ENCODE results near the gene AURKB.
"Not testable (repeated sequence)": the region's sequence is repeated elsewhere in the genome, so short reads cannot be mapped to it uniquely, and the experiment has no call there.

The AURKB gene

DNA sequence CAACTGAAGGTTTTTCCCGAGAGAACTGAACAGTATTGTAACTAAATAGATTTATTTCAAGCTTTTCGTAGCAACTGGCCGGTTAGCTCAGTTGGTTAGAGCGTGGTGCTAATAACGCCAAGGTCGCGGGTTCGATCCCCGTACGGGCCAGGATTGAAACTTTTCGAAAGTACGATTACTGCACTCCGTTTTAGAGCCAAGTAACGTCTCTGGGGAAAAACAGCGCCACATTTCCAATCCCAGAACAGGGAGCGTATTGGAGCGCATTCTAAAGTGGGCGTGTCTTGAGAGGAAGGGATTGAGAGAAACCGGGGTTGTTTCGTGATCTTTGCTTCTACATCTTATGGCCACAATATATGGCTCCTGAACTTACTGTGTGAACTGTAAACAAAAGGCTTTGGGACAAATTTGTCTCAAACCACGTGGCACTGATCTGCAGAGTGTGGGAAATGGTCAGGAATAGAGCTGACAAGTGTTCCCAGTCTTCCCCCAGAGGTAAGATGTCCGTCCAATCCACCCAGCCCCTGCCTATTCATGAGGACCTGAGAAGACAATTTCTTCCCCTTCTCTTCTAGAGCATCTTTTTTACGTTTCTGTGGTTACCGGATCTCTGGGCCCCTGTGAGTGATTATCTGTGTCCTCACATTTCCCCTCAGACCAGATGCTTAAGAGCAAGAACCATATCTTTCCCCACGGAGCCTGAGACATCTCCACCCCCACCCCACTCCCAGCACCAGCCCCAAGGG lies 22.7 kb downstream of the AURKB start:
- DNase-seq (ENCODE audit: low spot score) = peak; percentile 97

DNA sequence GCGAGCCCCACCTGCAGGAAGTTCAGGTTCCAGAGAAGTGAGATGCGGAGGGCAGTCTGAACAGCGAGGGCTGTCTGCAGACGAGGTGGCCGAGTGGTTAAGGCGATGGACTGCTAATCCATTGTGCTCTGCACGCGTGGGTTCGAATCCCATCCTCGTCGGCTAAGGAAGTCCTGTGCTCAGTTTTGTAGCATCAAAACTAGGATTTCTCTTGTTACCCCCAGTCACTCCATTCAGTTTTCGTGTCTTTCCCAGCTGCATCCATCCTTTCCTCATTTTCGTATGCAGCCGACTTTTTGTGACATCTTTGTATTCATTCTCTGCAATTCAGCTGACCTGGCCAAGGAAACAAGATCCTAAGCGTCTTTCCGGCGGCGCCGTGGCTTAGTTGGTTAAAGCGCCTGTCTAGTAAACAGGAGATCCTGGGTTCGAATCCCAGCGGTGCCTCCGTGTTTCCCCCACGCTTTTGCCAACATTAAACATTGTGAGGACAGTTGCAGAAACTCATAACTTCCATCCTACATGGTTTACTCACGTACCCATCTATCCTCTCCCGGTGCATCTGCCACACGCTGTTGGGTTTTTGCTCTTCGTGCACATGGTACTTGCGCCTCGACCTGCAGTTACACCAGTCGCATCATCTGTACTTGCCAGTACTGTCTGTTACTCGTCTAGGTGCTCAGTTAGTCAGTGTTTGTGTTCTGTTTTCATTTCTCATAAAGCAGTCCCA lies 23.4 kb downstream of the AURKB start:
- peak; percentile 97 for DNase-seq (ENCODE audit: low spot score)

DNA sequence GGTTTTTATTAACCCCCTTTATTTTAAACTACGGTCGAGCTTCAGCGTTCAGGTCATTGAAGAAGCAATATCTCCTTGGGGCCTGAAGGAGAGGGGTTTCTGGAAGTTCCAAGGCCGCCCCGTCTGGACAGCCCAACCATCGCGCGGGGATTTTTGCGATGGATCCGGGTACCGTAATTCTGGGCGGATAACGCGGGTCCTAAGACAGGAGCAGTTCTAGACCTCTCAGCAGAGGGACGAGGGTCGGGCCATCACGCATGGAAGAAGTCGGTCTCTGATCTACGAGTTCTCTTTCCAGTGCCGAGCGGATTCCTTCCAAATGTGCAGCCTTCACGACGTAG lies 24.0 kb downstream of the AURKB start:
- no peak for DNase-seq (ENCODE audit: low spot score)

DNA sequence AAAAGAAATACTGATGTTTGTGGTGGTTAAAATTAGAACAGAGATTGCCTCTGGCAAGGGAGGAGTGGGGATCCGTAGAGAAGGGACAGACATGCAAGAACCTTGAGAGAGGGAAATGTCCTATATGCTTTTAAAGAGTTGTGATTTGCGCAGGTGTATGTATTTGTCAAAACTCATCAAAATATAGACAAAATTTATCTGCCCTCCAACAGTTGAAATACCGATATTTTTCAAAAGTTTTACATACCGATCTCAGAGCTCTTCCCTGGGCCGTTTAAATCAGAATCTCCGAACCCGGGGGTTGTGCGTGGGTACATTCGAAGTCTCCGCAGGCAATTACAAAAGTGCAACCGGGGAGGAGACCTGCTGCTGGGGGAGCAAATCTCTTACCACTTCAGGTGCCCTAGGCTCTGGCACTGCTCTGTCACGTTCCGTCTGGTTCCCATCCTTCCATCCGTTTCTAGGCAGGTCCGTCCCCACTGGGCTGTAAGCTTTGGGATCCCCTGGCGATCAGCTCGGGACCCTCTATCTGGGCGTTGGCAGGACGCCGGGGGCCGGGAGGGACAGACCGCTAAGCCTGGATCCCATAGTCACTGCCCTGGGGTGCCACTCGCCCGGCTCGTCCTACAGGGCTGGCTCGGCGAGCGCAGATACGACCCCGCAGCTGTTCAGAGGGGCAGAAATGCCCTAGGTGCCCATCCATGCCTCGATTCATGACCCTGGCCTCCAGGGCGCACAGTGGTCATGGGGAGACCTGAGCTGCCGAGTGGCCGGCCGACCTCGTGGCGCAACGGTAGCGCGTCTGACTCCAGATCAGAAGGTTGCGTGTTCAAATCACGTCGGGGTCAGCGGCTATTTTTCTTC lies 24.6 kb downstream of the AURKB start:
- peak; percentile 91 for DNase-seq (ENCODE audit: low spot score)

DNA sequence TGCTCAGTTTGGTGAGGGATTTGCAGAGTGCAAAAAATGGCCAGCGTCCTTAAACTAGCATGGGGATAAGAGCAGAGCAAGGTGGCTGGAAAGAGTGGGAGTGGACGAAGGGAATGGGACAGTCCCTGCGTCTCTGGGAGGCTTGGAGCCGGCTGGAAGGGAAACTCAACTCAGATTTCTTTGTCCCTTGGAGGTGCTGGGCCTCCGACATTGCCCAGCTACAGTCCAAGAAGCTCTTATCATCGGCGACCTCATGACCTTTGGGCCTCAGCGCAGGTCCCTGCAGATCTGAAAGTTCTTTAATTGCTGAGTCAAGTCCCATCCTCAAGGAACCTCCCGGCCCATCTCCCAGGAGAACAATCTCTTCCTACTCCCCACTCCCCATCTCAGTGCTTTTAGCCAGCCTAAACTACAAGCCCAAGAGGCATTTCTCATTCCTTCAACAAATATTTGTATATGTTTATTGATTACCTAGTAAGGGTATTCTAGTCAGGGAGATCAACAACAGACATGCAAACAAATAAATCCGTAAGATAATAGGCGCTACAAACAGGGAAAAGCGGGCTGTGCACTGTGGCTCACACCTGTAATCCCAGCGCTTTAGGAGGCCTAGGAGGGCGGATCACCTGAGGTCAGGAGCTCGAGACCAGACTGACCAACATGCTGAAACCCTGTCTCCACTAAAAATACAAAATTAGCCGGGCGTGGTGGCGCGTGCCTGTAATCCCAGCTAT lies 33.2 kb downstream of the AURKB start:
- no peak for DNase-seq (ENCODE audit: low spot score)

DNA sequence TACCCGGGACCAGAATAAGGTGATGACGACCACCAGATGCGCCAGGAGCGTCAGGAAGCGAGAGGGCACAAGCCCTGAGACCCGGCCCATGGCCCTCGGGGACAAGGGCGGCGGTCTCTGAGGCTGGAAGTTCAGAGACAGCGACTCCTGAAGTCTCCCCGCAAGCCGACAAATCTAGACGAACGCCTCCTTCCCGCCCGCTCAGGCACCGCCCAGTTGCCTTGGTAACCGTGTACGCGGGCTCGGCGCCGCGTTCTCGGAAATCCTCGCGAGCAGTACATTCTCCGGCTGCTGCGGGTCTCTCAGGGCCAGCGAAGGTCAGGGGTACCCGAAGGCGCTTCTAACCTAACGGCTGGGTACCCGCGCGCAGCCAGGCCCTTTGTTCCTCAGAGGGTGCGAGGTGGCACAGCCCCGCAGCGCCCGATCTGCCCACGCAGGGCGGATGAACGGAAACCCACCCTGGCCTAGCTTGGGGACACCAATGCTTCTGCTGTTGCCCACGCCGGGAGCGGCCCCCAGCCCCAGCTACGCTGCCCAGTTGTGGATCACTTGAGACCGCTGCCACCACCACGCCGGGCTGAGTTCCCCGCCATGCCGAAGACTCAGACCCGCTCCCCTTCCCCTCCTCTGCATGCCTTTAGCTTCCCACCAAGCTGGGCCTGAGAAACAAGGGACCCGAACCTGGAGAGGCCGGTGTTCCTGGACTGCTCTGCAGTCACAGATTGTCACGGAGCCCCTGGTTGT lies 34.0 kb downstream of the AURKB start, which contains the start of gene TMEM107:
TSS of gene TMEM107 (minus strand) at position 184 of the 744 bp plus-strand sequence. CDS start at position 90, 94 bp downstream.
- DNase-seq (ENCODE audit: low spot score) = peak; percentile 91

DNA sequence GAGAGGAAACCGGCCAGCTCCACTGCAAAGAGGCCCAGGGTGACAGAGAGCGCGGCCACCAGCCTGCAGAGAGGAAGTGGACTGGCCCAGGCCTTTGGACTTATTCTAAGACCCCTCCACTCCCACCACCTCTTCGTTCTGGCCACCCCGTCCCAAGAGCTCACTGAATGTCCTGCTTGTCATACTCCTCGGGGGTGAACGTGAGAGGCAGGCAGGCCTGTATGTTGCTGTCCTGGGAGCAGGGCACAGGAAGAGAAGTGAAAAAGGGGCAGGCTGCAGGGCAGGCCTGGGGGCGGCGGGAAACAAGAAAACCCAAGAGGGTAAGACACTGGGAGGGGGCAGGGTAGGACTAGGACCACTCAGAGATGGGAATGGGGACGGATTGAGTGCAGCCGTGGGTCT lies 34.6 kb downstream of the AURKB start:
- DNase-seq (ENCODE audit: low spot score) = no peak

DNA sequence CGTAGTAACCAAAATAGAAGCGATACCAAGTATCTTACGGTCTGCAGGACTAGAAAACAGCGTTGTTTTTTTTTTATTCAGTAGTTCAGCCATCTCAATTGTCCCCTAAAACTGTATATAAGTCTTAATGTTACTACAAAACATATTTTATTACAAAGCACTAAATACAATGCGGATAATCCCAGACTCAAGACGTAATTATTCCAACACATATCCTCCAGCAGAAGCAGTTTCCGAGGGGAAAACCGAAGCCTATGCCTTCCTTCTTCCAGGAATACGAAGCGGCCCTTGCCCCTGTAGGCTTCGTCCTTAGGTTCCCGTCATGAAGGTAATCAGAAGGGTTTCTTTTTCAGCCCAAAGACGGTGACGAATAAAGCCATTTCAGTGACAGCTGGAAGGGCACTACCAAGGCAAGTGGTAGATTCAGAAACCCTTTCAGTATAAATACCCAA lies 36.5 kb downstream of the AURKB start:
- no peak for DNase-seq (ENCODE audit: low spot score)

DNA sequence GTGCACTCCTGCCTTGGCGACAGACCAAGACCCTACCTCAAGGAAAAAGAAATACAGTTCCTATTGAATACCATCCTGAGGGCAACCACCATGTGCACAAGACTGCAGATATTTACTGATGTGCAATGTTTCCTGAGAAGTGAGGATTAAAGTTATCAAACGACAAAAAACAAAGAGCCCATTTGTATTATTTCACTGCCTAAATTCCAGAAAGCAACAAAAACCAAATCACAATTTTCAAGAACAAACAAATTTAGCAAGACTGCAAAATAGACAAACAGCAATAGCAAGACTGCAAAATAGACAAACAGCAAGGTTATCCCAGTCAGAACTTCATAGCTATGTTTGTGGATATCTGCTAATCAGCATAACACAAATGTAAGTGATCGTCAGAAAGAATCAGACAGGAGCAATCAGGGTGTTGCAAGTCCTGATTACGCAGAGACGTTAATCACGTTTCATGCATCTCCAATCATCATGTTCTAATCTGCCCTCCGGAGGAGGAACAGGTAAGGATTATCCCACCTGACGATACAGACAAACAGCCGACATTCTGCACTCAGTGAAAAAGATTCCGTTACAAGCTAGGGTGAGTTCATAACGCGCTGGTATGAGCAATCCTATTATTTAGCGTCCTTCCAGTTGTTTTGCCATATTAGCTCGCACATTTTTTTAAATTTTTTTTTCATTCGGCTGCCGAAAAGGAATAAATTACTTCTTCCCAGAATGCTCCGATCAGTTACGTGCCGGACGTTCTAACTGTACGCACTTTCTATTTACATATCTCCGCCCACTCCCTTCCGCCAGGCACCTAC lies 37.1 kb downstream of the AURKB start:
- peak; percentile 96 for DNase-seq (ENCODE audit: low spot score)

DNA sequence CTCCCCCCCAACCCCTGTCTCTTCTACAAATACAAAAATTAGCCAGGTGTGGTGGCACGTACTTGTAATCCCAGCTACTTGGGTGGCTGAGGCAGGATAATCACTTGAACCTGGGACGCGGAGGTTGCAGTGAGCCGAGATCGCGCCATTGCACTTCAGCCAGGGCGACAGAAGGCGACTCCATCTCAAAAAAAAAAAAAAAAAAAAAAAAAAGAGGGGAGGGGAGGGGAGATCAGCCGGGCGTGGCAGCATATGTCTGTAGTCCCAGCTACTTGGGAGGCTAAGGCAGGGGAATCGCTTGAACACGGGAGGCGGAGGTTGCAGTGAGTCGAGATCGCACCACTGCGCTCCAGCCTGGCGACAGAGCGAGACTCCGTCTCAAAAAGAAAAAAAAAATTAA lies 40.2 kb downstream of the AURKB start:
- not testable (repeated sequence) for DNase-seq (ENCODE audit: low spot score)

DNA sequence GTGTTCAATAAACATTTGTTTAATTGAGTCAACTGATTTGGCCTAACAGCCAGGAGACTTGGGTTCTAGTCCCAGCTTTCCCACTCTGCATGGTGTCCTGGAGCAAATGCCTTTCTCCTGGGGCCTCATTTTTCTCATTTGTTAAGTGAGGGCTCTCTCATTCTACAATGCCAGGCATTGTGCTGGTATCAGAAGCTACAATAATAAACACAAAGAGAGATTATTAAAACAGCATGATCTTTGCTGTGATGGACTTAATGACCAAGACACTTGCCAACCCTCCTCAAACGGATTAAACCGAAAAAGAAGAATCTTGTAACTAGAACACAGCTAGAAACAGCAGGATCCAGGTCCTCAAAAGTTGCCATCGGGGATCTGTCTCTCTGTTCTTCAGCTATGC lies 42.8 kb downstream of the AURKB start:
- DNase-seq (ENCODE audit: low spot score) = no peak

DNA sequence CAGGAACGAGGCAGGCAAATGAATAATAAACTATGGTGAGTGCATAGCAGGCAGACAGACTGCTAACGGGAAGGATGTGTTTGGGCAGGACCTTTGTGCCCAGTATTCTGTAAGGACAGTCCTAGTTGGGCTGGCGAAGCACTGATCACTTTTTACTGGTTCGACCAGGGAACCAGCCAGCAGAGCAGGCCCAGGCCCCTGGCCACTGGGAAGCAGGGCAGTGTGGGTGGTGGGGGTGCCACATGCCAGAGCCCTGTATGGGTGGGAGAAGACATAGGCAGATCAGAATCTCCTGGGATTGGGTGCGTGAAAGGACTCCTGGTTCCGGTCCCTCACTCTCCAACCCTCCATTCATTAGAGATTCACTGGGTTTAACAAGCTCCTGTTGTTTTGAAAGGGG lies 43.6 kb downstream of the AURKB start:
- no peak for DNase-seq (ENCODE audit: low spot score)

DNA sequence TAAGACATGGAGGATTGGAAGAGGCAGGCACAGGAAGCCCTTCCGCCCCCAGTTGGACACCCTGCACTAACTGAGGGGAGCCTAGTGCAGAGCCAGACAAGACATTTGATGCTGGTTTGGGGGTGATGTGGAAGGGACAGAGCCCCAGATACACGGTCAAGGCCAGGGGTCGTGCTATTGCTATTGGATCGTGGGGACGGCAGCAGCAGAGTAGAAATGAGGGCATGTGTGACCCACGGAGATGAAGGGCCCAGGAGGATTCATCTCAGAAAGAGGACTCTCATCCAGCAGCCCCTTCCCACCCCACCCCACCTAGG lies 45.6 kb downstream of the AURKB start:
- no peak for DNase-seq (ENCODE audit: low spot score)

DNA sequence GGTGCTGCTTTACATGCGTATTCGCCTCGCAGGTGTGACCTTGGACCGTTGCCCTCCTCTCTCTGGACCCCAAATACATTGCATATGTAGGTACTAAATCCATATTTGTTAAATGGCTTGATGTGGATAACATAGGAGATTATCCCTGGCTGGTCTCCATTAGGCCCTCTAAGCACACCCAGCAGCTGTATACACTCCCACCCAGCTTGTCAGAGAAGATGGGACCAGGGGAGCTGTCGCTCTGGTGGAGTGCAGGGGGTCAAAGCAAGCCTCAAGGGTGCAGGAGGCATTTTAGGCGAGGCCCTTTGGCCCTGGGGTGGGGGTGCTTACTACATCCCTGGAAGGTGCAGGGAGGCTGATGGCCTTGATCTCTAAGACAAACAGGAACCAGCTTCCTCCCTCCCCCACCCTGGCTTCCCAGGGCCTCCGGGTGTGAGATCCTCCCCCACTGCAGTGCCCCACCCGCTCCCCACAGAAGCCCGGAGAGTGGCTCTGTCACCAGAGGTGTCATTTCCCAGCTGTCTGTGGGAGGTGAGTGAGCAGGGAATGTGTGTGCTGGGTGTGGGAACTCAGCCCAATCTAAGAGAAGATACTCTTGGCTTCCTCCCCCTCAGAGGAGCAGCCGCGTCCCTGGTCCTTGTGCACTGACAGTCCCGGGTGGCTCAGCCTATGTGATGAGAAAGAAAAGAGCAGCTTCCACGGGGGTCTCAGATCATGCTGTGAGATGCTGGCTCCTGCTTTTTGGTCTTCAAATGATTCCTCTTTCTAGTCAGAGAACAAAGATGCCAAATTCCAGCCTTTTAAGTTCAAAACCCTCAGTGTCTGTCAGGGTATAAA lies 46.2 kb downstream of the AURKB start:
- peak; percentile 78 for DNase-seq (ENCODE audit: low spot score)

DNA sequence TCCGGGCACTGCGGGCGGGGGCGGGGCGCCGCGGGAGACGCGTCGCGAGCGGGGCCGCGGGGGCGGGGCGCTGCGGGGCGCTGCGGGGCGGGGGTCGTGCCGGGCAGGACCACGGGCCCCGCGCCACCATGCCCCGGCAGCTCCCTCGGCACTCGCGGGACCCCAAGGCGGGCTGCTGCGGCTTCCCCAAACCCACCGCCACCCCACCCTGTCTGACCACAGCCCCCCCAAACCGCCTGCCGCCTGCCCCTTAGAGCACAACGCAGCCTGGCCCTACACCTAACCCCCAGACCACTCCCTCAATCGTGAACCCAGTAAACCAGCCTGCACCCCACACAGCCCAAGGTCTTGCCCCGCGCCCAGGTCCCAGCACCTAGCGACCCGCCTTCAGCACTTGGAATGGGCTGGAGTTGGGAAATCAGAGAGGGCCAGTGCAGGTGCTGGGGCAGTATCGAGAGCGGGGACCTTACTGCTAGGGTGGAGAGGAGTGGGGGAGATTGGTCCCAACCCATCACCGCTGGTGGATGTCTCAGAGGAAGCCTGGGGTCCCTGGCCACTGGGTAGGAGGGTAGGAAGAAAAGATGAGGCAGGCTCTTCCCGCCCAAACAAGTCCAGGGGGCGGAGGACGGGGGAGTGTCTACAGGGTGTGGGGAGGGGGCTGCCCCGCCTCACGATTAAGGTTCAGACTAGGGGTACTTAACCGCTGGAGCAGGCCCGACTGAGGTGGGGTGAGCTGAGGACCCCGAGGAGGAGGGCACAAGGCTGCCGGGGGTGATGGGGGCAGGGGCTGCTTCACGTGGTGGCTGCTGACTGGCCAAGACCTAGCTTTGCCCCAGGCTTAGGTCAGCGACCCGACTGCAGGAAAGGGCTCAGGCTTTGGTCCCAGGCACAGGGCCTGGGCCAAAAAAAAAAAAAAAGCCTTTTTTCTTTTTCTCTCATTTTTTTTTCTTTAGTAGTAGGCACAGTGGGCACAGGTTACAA lies 47.1 kb downstream of the AURKB start:
- DNase-seq (ENCODE audit: low spot score) = no peak

DNA sequence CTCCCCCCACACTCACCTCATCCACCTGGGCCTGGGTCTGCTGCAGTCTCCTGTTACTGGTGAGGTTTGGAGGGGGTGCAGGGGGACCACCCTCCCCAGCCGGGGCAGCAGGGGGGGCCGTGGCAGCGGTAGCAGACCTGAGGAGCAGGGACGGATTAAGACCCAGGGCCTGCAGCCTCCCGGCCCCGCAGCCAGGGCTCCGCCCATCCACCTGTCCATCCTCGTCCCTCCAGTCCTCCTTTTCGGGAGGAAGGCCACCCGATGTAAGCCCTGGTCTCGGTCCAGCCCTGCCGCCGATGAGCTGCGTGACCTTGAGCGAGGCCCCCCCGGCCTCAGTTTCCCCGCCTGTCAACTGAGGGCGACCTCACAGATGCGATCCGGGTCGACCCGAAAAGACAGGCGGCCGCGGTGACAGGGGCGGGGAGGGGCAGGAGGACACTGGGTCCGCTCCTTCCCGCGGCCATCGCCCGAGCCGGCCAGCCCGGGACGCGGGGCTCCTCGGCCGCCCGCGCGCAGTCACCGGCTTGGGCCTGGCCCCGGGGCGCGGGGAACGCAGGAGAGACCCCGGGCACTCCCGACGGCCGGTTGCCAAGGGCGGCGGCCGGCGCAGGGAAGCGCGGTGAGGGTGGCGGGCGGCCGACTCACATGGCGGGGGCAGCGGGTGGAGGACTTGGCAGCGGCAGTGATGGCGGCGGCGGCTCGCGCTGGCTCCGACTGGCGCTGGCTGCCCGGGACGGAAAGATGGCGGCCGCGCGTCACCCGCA lies 48.0 kb downstream of the AURKB start, which contains the start of gene VAMP2:
TSS of gene VAMP2 (minus strand) at position 716 of the 764 bp plus-strand sequence. CDS start at position 647, 69 bp downstream.
- DNase-seq (ENCODE audit: low spot score) = peak; percentile 76
